Epithelial cell of esophagus (primary cell): ENCODE measurements around the gene IGFBP4.

Experiments
- DNase-seq: peaks from one replicate; pipeline ENCODE4 v3.0.0; 2010; ENCODE audit warnings: low read depth
- H3K4me3 ChIP-seq: 2 replicates; pipeline ENCODE4 v1.5.1; 2011; ENCODE audit warnings: mild to moderate bottlenecking, low read length, control low read depth
- CTCF ChIP-seq: IDR thresholded peaks from 2 replicates; pipeline ENCODE4 v1.5.1; 2011; ENCODE audit warnings: low read depth, mild to moderate bottlenecking, low read length, control low read depth, inconsistent platforms; ENCODE audit not compliant: insufficient read depth; ENCODE audit errors: missing control alignments

IGFBP4 gene

GRCh38 chr17:40473573-40474365, 30.5 kb downstream of the IGFBP4 start:
- peak; percentile 73 for DNase-seq
- H3K4me3 ChIP-seq = no peak overlapping the region
- no peak for TF ChIP-seq CTCF

- no peak overlapping the region for H3K4me3 ChIP-seq
- TF ChIP-seq CTCF = no peak
- DNase-seq = peak; percentile 82
Observed at GRCh38 chr17:40474419-40475002, 31.3 kb downstream of the IGFBP4 start.

- DNase-seq = peak; percentile 69
- H3K4me3 ChIP-seq = no peak overlapping the region
- no peak for TF ChIP-seq CTCF
Observed at GRCh38 chr17:40475234-40475908, 32.1 kb downstream of the IGFBP4 start.

GRCh38 chr17:40477796-40478195, 34.5 kb downstream of the IGFBP4 start:
- no peak overlapping the region for H3K4me3 ChIP-seq
- no peak for TF ChIP-seq CTCF
- DNase-seq = peak; percentile 63

- no peak for TF ChIP-seq CTCF
- no peak for DNase-seq
- H3K4me3 ChIP-seq = no peak overlapping the region
Observed at GRCh38 chr17:40478486-40478885, 35.2 kb downstream of the IGFBP4 start.

GRCh38 chr17:40479754-40480480, 36.7 kb downstream of the IGFBP4 start:
- DNase-seq = peak; percentile 43
- TF ChIP-seq CTCF = no peak

More at GRCh38 chr17:40479754-40480480, 36.7 kb downstream of the IGFBP4 start:
- H3K4me3 ChIP-seq = no peak overlapping the region
